ENCODE data around the gene NELL1.

The NELL1 gene

GRCh38 chr11:20762116-20762844 lies 92.9 kb downstream of the NELL1 start:
- TF ChIP-seq POLR2AphosphoS5 (IDR thresholded peaks at IDR 0.05; ENCODE audit: low read depth, low read length) = no peak
- no peak for TF ChIP-seq REST (IDR thresholded peaks at IDR 0.05; ENCODE audit: insufficient read depth in 1 of 2, low read depth in 2 of 2, low read length in 2 of 2)
- TF ChIP-seq FOXP2 (optimal IDR thresholded peaks at IDR 0.05; ENCODE audit: borderline replicate concordance, extremely low read depth, extremely low read length, insufficient read depth) = no peak
- TF ChIP-seq SIN3A (IDR thresholded peaks at IDR 0.05; ENCODE audit: borderline replicate concordance, insufficient read depth, low read length) = no peak
- TF ChIP-seq TAF1 (IDR thresholded peaks at IDR 0.05; ENCODE audit: borderline replicate concordance, insufficient read depth, low read length) = no peak

GRCh38 chr11:20762980-20763379 lies 93.6 kb downstream of the NELL1 start:
- TF ChIP-seq TAF1 (IDR thresholded peaks at IDR 0.05; ENCODE audit: borderline replicate concordance, insufficient read depth, low read length) (no peak), POLR2AphosphoS5 (IDR thresholded peaks at IDR 0.05; ENCODE audit: low read depth, low read length) (no peak), REST (IDR thresholded peaks at IDR 0.05; ENCODE audit: insufficient read depth in 1 of 2, low read depth in 2 of 2, low read length in 2 of 2) (no peak), FOXP2 (optimal IDR thresholded peaks at IDR 0.05; ENCODE audit: borderline replicate concordance, extremely low read depth, extremely low read length, insufficient read depth) (no peak), SIN3A (IDR thresholded peaks at IDR 0.05; ENCODE audit: borderline replicate concordance, insufficient read depth, low read length) (no peak)

- no peak for TF ChIP-seq FOXP2 (optimal IDR thresholded peaks at IDR 0.05; ENCODE audit: borderline replicate concordance, extremely low read depth, extremely low read length, insufficient read depth)
- TF ChIP-seq REST (IDR thresholded peaks at IDR 0.05; ENCODE audit: insufficient read depth in 1 of 2, low read depth in 2 of 2, low read length in 2 of 2) = no peak
- TF ChIP-seq POLR2AphosphoS5 (IDR thresholded peaks at IDR 0.05; ENCODE audit: low read depth, low read length) = no peak
- TF ChIP-seq TAF1 (IDR thresholded peaks at IDR 0.05; ENCODE audit: borderline replicate concordance, insufficient read depth, low read length) = no peak
- TF ChIP-seq SIN3A (IDR thresholded peaks at IDR 0.05; ENCODE audit: borderline replicate concordance, insufficient read depth, low read length) = no peak
These were observed 101.1 kb downstream of the NELL1 start for GRCh38 chr11:20770414-20770946.

GRCh38 chr11:20771026-20771425 lies 101.6 kb downstream of the NELL1 start:
- no peak for TF ChIP-seq FOXP2 (optimal IDR thresholded peaks at IDR 0.05; ENCODE audit: borderline replicate concordance, extremely low read depth, extremely low read length, insufficient read depth)
- TF ChIP-seq SIN3A (IDR thresholded peaks at IDR 0.05; ENCODE audit: borderline replicate concordance, insufficient read depth, low read length) = no peak
- no peak for TF ChIP-seq POLR2AphosphoS5 (IDR thresholded peaks at IDR 0.05; ENCODE audit: low read depth, low read length)
- no peak for TF ChIP-seq REST (IDR thresholded peaks at IDR 0.05; ENCODE audit: insufficient read depth in 1 of 2, low read depth in 2 of 2, low read length in 2 of 2)
- no peak for TF ChIP-seq TAF1 (IDR thresholded peaks at IDR 0.05; ENCODE audit: borderline replicate concordance, insufficient read depth, low read length)
